Naive B cell (primary cell): ENCODE data around the gene PSORS1C2. TPM values are rescaled to one million over a fixed set of nuclear protein-coding genes. Genes with fewer than 3 reads are reported as not detected.
A peak's percentile ranks its signal among the peaks of the same experiment; 100 is the strongest.

Source experiments
- ATAC-seq, 2 donors: fragments of 150-1000 bp; cut with Tn5 transposase; 2 replicates each; pipeline ENCODE4 v1.10.0; 2021; ENCODE audit warnings: low read depth in 2 of 2, mild to moderate bottlenecking in 2 of 2, moderate library complexity in 2 of 2
- DNase-seq: peaks from one replicate; pipeline ENCODE4 v3.0.0; 2022
- H3K27ac Mint-ChIP-seq, 6 donors: one replicate each; pipeline ENCODE4 v1.8.0; 2020 to 2022; ENCODE audit warnings: mild to moderate bottlenecking in 6 of 6, mixed read lengths in 6 of 6, moderate library complexity in 5 of 6, inconsistent platforms in 2 of 6
- H3K27me3 Mint-ChIP-seq, 3 donors: one replicate each; pipeline ENCODE4 v1.8.0; 2021 to 2022; ENCODE audit warnings: mixed read lengths in 3 of 3, mild to moderate bottlenecking in 1 of 3
- H3K36me3 Mint-ChIP-seq, 2 donors: one replicate each; pipeline ENCODE4 v1.8.0; 2020 to 2022; ENCODE audit warnings: mixed read lengths in 2 of 2, inconsistent platforms in 1 of 2, mild to moderate bottlenecking in 1 of 2
- H3K4me1 Mint-ChIP-seq, 3 donors: one replicate each; pipeline ENCODE4 v1.8.0; 2020 to 2022; ENCODE audit warnings: mixed read lengths in 3 of 3, inconsistent platforms in 1 of 3, mild to moderate bottlenecking in 1 of 3, moderate library complexity in 1 of 3
- H3K4me3 Mint-ChIP-seq, 8 donors: one replicate each; pipeline ENCODE4 v1.8.0; 2020 to 2022; ENCODE audit warnings: mild to moderate bottlenecking in 8 of 8, mixed read lengths in 8 of 8, moderate library complexity in 8 of 8, inconsistent platforms in 2 of 8
- H3K9me3 Mint-ChIP-seq, 7 donors: one replicate each; pipeline ENCODE4 v1.8.0; 2020 to 2022; ENCODE audit warnings: mixed read lengths in 7 of 7, mild to moderate bottlenecking in 5 of 7, inconsistent platforms in 2 of 7, moderate library complexity in 1 of 7
- polyA plus RNA-seq, 6 donors: library from polyadenylated mRNA; unstranded; fragments of 300-500 nt; fragmentation: Illumina TruSeq; gene quantifications; one replicate each; pipeline ENCODE4 v1.2.3, GENCODE V29; 2021; ENCODE audit warnings: low read depth in 6 of 6

Gene PSORS1C2
- polyA plus RNA-seq, 6 donors from 2014 or later, result not detected

- Mint-ChIP-seq H3K36me3 (peaks cover 0 to 6% of the 10 kb centered on the region in 2 donors), H3K27ac (no peak overlapping the region)
- DNase-seq, result no peak
Measured at GRCh38 chr6:31144296-31144969, 5.6 kb upstream of the PSORS1C2 start.

DNA sequence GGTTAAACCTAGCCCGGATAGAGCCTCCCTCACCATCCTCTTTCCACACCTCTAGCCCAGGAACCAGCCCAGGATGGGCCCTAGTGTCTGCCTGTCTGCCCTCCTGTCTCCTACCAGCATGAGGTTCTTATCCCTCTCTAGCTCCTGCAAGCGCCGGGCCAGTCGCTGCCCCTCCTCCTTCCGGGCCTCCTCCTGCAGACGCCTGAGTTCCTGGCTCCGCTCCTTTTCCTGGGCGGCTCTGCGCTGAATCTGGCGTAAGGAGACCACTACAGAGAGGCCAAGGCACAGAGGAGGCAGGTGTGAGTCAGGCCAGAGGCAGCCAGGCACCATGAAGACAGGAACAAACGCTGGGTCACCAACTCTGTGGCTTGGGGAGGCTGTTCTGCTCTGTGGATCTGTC lies 4.3 kb upstream of the PSORS1C2 start:
- H3K36me3 Mint-ChIP-seq, result peaks cover 0 to 6% of the 10 kb centered on the region in 2 donors
- peak overlapping the region in 1 of 6 donors; percentile 28 for H3K27ac Mint-ChIP-seq
- H3K9me3 Mint-ChIP-seq, result no peaks in the 10 kb centered on the region
- no peak overlapping the region for H3K4me3 Mint-ChIP-seq
- ATAC-seq (no peak), DNase-seq (no peak)
- H3K27me3 Mint-ChIP-seq, result no peaks in the 10 kb centered on the region
- peaks cover 2 to 9% (median 3%) of the 10 kb centered on the region in 3 donors for H3K4me1 Mint-ChIP-seq

More at GRCh38 chr6:31144296-31144969, 5.6 kb upstream of the PSORS1C2 start:
- no peaks in the 10 kb centered on the region for H3K9me3 Mint-ChIP-seq
- no peak for ATAC-seq
- H3K4me3 Mint-ChIP-seq, result no peak overlapping the region
- no peaks in the 10 kb centered on the region for H3K27me3 Mint-ChIP-seq
- peaks cover 4 to 12% (median 7%) of the 10 kb centered on the region in 3 donors for H3K4me1 Mint-ChIP-seq

DNA sequence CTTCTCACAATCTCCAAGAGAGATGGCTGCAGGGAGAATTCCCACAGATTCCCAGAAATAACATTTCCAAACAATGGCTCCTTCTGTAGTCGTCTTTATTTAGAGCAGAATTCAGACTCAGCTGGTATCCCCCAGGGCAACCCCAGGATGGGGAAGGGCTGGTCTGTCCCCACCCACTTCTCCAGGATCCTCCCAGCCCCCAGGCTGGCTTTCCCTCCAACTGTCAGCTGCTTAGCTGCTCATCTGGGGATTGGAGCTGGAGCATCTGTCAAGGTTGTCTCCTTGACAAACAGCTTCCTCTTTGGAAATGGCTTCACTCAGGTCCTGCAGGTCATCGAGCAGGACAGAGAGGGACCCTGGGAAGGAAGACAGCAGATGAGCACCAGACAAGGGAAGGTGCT lies 3.5 kb upstream of the PSORS1C2 start:
- Mint-ChIP-seq H3K9me3 (no peaks in the 10 kb centered on the region), H3K36me3 (peaks cover 0 to 6% of the 10 kb centered on the region in 2 donors), H3K27ac (no peak overlapping the region), H3K4me1 (peaks cover 4 to 9% (median 4%) of the 10 kb centered on the region in 3 donors), H3K4me3 (no peak overlapping the region), H3K27me3 (peaks cover 0 to 5% (median 4%) of the 10 kb centered on the region in 3 donors)
- DNase-seq (no peak), ATAC-seq (no peak)

GRCh38 chr6:31140643-31141042 lies 1.8 kb upstream of the PSORS1C2 start:
- Mint-ChIP-seq H3K4me3 (no peak overlapping the region), H3K27me3 (peaks cover 0 to 8% (median 6%) of the 10 kb centered on the region in 3 donors), H3K36me3 (peaks cover 0 to 6% of the 10 kb centered on the region in 2 donors), H3K9me3 (no peaks in the 10 kb centered on the region), H3K4me1 (peaks cover 5 to 8% (median 6%) of the 10 kb centered on the region in 3 donors), H3K27ac (no peak overlapping the region)
- DNase-seq, result no peak
- no peak for ATAC-seq

GRCh38 chr6:31139599-31139998 lies 733 bp upstream of the PSORS1C2 start:
- Mint-ChIP-seq H3K4me1 (peaks cover 5 to 8% (median 6%) of the 10 kb centered on the region in 3 donors), H3K27me3 (peaks cover 0 to 8% (median 6%) of the 10 kb centered on the region in 3 donors), H3K27ac (peak overlapping the region in 1 of 6 donors; percentile 24), H3K9me3 (no peaks in the 10 kb centered on the region), H3K36me3 (peaks cover 0 to under 1% of the 10 kb centered on the region in 2 donors), H3K4me3 (peak overlapping the region in 1 of 8 donors; percentile 29)
- DNase-seq, result no peak
- ATAC-seq, result no peak

- ATAC-seq, result no peak
- H3K27me3 Mint-ChIP-seq, result peaks cover 0 to 11% (median 8%) of the 10 kb centered on the region in 3 donors
- no peak overlapping the region for H3K4me3 Mint-ChIP-seq
- no peak overlapping the region for H3K27ac Mint-ChIP-seq
- no peak for DNase-seq
- H3K36me3 Mint-ChIP-seq, result no peaks in the 10 kb centered on the region
- peaks cover 5 to 8% (median 6%) of the 10 kb centered on the region in 3 donors for H3K4me1 Mint-ChIP-seq
- H3K9me3 Mint-ChIP-seq, result no peaks in the 10 kb centered on the region
Measured at GRCh38 chr6:31135710-31136109, 3.2 kb downstream of the PSORS1C2 start.

DNA sequence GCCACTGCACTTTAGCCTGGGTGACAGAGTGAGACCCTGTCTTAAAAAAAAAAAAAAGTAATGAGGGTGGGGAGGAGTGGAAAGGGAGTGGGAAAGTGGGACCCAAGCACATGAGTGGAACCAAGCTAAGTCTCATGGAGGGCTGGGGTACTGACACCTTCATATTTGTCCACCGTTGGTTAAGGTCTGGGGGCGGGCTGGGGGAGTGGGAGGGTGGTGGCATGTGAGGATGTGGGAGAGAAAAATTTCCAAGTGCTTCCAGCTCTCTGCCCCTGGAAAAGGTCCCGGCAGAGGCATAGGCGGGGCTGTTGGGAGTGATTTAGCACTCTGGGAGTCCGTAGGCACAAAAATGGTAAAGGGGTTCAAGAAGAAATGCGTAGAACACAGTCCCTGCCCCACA lies 6.1 kb downstream of the PSORS1C2 start:
- H3K4me3 Mint-ChIP-seq, result no peak overlapping the region
- DNase-seq (no peak), ATAC-seq (no peak)
- no peaks in the 10 kb centered on the region for H3K9me3 Mint-ChIP-seq
- H3K27ac Mint-ChIP-seq, result no peak overlapping the region
- peaks cover 8 to 18% (median 12%) of the 10 kb centered on the region in 3 donors for H3K27me3 Mint-ChIP-seq
- H3K36me3 Mint-ChIP-seq, result no peaks in the 10 kb centered on the region
- H3K4me1 Mint-ChIP-seq, result peaks cover 9 to 11% (median 9%) of the 10 kb centered on the region in 3 donors

DNA sequence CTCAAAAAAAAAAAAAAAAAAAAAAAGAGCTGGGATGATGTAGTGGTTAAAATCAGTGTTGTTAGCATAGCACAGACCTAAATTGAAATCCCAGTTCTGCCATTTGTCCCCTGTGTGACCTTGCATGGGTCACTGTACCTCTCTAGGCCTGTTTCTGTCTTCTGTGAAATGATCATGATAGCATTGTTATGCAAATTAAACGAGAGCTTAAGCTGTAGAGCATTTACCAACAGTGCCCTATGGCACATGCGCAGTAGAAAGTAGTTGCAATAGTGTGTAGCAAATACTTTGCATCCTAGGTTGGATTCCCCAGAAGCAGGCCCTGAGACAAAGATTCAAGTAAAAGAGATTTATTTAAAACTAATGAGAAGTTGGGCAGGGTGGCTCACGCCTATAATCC lies 7.3 kb downstream of the PSORS1C2 start:
- DNase-seq (no peak), ATAC-seq (no peak)
- Mint-ChIP-seq H3K27me3 (peaks cover 8 to 20% (median 14%) of the 10 kb centered on the region in 3 donors), H3K4me1 (peaks cover 4 to 6% (median 4%) of the 10 kb centered on the region in 3 donors), H3K27ac (no peak overlapping the region), H3K4me3 (no peak overlapping the region), H3K36me3 (no peaks in the 10 kb centered on the region), H3K9me3 (no peaks in the 10 kb centered on the region)

GRCh38 chr6:31130751-31131150 lies 8.1 kb downstream of the PSORS1C2 start:
- H3K36me3 Mint-ChIP-seq, result no peaks in the 10 kb centered on the region
- no peaks in the 10 kb centered on the region for H3K9me3 Mint-ChIP-seq
- H3K4me3 Mint-ChIP-seq, result no peak overlapping the region
- peaks cover 8 to 24% (median 15%) of the 10 kb centered on the region in 3 donors for H3K27me3 Mint-ChIP-seq
- no peak overlapping the region for H3K27ac Mint-ChIP-seq
- DNase-seq, result no peak
- ATAC-seq, result no peak
- H3K4me1 Mint-ChIP-seq, result peaks cover 4 to 6% (median 4%) of the 10 kb centered on the region in 3 donors

DNA sequence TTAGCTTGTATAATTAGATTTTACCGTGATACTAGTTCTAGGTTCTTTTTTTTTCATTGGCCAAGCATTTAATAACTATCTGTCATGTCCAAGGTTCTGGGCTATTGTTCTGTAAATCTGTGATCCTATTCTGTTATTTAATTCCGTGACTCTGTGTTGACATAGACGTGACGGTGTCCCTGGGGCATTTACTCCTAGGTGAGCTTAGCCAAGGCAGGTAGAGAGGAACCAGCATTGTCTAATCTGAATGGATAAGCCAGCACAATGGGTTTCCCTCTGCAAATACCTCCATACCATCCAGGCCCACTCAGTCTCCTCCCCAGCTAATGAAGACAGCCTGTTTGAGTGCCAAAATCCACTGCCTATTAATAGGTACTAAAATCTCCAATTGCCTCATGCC lies 9.7 kb downstream of the PSORS1C2 start:
- ATAC-seq, result no peak
- no peak for DNase-seq
- H3K9me3 Mint-ChIP-seq, result no peaks in the 10 kb centered on the region
- H3K36me3 Mint-ChIP-seq, result no peaks in the 10 kb centered on the region
- H3K4me3 Mint-ChIP-seq, result no peak overlapping the region
- H3K27ac Mint-ChIP-seq, result peak overlapping the region in 1 of 6 donors; percentile 20
- peaks cover 4 to 6% (median 4%) of the 10 kb centered on the region in 3 donors for H3K4me1 Mint-ChIP-seq
- peaks cover 8 to 24% (median 15%) of the 10 kb centered on the region in 3 donors for H3K27me3 Mint-ChIP-seq

DNA sequence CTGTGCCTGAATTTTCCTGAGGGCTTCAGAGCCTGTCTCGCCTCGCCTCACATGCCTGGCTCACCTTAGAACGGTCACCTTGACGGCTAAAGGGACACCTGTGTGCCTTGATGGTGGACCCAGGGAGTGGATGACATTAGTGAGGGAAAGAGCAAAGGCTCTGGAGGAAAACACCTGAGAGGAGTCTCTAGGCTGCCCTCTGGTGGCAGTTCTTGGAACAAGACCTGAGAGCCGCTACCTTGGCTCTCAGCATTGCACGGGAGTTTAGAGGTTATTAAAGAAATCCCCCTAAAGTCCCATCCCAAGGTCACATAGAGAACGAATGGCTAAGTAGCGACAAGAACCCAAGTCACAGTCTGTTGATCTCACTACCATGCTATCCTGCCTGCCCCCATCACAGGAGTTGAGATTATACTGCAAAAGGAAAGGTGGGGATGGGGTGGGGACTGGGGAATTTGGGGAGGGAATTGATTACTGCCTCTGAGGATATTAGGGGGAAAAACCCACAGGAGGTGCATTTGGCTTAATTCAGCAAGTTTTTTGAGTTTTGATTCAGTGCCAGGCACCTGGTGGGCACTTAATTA lies 10.7 kb downstream of the PSORS1C2 start:
- ATAC-seq (peak; percentile 65 to 75), DNase-seq (peak; percentile 46)
- Mint-ChIP-seq H3K27ac (peak overlapping the region in 1 of 6 donors; percentile 56), H3K4me1 (peaks cover 4 to 6% (median 4%) of the 10 kb centered on the region in 3 donors), H3K9me3 (no peaks in the 10 kb centered on the region), H3K4me3 (no peak overlapping the region), H3K27me3 (peaks cover 8 to 30% (median 19%) of the 10 kb centered on the region in 3 donors), H3K36me3 (no peaks in the 10 kb centered on the region)

- H3K4me1 Mint-ChIP-seq, result peaks cover 4 to 6% (median 4%) of the 10 kb centered on the region in 3 donors
Measured at GRCh38 chr6:31126396-31127175, 12.3 kb downstream of the PSORS1C2 start.

DNA sequence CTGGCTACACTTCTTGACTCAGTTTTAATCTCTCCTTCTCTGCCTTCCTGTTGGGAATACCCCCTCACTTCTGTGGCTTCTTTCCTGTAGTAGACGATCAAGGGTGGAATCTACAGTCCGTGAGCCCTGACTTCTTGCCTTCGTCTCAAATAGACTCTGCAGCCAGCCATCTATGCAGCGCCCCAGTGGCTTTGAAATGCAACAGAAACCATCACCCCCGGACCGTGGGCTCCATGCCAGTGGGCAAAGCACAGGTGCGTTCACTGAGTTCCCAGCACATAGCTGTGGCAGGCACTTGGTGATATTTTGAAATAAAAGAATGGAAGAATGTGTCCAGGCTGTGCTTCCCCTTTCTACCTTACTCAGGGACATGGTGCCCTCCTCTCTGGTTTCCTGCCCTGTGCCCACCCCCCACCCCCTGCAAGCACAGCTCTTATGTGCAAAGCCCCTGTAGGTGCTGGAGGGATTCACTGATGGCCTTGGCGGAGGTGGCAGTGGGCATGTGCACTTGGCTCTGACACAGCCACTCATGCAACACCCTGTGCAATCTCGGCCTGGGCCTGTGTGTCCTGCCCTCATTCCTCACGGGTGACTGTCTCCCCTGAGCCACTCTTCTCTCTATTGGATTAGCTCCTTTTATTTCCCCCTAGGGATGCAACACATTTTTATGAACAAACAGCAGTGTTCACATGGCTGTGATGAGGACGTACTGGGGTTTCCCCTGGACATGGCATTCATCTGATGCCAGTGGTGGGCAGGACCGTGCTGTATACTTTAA lies 13.1 kb downstream of the PSORS1C2 start:
- no peak for DNase-seq
- Mint-ChIP-seq H3K4me3 (no peak overlapping the region), H3K4me1 (peaks cover 4 to 6% (median 4%) of the 10 kb centered on the region in 3 donors), H3K36me3 (no peaks in the 10 kb centered on the region), H3K9me3 (no peaks in the 10 kb centered on the region), H3K27ac (peak overlapping the region in 1 of 6 donors; percentile 81), H3K27me3 (peaks cover 8 to 34% (median 25%) of the 10 kb centered on the region in 3 donors)
- no peak for ATAC-seq

More at GRCh38 chr6:31126396-31127175, 12.3 kb downstream of the PSORS1C2 start:
- Mint-ChIP-seq H3K4me3 (no peak overlapping the region), H3K36me3 (no peaks in the 10 kb centered on the region), H3K27me3 (peaks cover 8 to 36% (median 25%) of the 10 kb centered on the region in 3 donors), H3K9me3 (no peaks in the 10 kb centered on the region), H3K27ac (no peak overlapping the region)
- DNase-seq (no peak), ATAC-seq (no peak)
